ENCODE results near the gene ATAD2B.

The ATAD2B gene

DNA sequence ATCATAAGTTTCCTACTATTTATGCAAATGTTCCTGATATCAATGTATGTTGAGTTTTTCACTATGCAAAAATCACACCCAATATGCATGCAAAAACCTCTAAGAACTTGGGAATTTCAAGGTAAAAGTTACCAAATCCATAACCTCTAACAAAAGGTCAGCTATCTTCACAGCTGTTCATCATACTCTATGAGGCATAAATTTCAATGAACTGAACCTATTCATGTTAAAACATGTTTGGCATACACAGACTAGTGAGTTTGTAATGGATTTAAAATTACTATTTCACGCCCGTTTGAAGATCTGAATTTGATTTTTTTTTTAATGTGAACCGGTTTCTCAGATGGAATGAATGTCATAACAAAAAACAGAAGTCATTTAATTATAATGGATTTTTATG lies 100.2 kb downstream of the ATAD2B start:
- no peak for ATAC-seq
- TF ChIP-seq ZNF70 (CRISPR knock-in tag; IDR thresholded peaks at IDR 0.05) (no peak), ZNF565 (CRISPR knock-in tag; conservative IDR thresholded peaks at IDR 0.05; ENCODE audit: low read depth) (no peak), ZC3H10 (CRISPR knock-in tag; IDR thresholded peaks at IDR 0.05) (no peak), ESRRG (CRISPR knock-in tag; IDR thresholded peaks at IDR 0.05) (no peak), ISL1 (CRISPR knock-in tag; IDR thresholded peaks at IDR 0.05) (no peak), CREB5 (CRISPR knock-in tag; IDR thresholded peaks at IDR 0.05; ENCODE audit: low read depth) (no peak), ZNF8 (CRISPR knock-in tag; IDR thresholded peaks at IDR 0.05) (no peak), RARB (CRISPR knock-in tag; IDR thresholded peaks at IDR 0.05) (no peak)
- TF ChIP-seq, protein P1, sequence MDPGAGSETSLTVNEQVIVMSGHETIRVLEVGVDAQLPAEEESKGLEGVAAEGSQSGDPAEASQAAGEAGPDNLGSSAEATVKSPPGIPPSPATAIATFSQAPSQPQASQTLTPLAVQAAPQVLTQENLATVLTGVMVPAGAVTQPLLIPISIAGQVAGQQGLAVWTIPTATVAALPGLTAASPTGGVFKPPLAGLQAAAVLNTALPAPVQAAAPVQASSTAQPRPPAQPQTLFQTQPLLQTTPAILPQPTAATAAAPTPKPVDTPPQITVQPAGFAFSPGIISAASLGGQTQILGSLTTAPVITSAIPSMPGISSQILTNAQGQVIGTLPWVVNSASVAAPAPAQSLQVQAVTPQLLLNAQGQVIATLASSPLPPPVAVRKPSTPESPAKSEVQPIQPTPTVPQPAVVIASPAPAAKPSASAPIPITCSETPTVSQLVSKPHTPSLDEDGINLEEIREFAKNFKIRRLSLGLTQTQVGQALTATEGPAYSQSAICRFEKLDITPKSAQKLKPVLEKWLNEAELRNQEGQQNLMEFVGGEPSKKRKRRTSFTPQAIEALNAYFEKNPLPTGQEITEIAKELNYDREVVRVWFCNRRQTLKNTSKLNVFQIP (CRISPR knock-in tag; IDR thresholded peaks at IDR 0.05; ENCODE audit: borderline replicate concordance, low read depth), result no peak

DNA sequence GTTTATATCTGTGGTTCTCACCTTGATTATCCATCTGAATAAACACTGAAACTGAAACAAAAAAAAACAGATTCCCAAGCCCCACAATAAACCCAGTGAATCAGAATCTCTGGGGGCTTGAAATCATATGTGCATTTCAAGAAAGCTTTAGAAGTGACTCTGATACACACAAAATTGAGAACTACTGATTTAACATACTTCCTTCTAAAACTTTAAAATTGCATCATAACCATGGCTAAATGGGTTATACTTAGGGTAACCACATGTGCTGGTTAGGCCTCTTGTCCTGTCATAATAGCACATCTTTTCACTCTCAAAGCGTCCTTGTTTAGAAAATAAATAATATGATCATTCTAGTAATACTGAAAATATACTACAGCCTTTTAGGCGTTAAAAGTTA lies 100.9 kb downstream of the ATAD2B start:
- TF ChIP-seq RARB (CRISPR knock-in tag; IDR thresholded peaks at IDR 0.05), result no peak
- TF ChIP-seq, protein P2, sequence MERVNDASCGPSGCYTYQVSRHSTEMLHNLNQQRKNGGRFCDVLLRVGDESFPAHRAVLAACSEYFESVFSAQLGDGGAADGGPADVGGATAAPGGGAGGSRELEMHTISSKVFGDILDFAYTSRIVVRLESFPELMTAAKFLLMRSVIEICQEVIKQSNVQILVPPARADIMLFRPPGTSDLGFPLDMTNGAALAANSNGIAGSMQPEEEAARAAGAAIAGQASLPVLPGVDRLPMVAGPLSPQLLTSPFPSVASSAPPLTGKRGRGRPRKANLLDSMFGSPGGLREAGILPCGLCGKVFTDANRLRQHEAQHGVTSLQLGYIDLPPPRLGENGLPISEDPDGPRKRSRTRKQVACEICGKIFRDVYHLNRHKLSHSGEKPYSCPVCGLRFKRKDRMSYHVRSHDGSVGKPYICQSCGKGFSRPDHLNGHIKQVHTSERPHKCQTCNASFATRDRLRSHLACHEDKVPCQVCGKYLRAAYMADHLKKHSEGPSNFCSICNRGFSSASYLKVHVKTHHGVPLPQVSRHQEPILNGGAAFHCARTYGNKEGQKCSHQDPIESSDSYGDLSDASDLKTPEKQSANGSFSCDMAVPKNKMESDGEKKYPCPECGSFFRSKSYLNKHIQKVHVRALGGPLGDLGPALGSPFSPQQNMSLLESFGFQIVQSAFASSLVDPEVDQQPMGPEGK (CRISPR knock-in tag; IDR thresholded peaks at IDR 0.05; ENCODE audit: borderline replicate concordance), result no peak
- TF ChIP-seq TCF4 (CRISPR knock-in tag; IDR thresholded peaks at IDR 0.05; ENCODE audit: borderline replicate concordance), result no peak
- no peak for TF ChIP-seq CSDC2 (CRISPR knock-in tag; IDR thresholded peaks at IDR 0.05)
- TF ChIP-seq ZFP30 (CRISPR knock-in tag; IDR thresholded peaks at IDR 0.05), result no peak
- TF ChIP-seq TOX (CRISPR knock-in tag; IDR thresholded peaks at IDR 0.05; ENCODE audit: borderline replicate concordance), result no peak
- TF ChIP-seq TSHZ2 (CRISPR knock-in tag; IDR thresholded peaks at IDR 0.05), result no peak
- TF ChIP-seq ESRRG (CRISPR knock-in tag; IDR thresholded peaks at IDR 0.05), result no peak
- TF ChIP-seq ZNF565 (CRISPR knock-in tag; conservative IDR thresholded peaks at IDR 0.05; ENCODE audit: low read depth), result no peak
- TF ChIP-seq ZC3H10 (CRISPR knock-in tag; IDR thresholded peaks at IDR 0.05), result no peak
- TF ChIP-seq PPARA (CRISPR knock-in tag; IDR thresholded peaks at IDR 0.05; ENCODE audit: borderline replicate concordance), result no peak
- TF ChIP-seq BACH2 (CRISPR knock-in tag; IDR thresholded peaks at IDR 0.05; ENCODE audit: borderline replicate concordance), result no peak
- no peak for TF ChIP-seq CREB5 (CRISPR knock-in tag; IDR thresholded peaks at IDR 0.05; ENCODE audit: low read depth)
- TF ChIP-seq ARNTL (CRISPR knock-in tag; IDR thresholded peaks at IDR 0.05; ENCODE audit: borderline replicate concordance, low read depth), result no peak
- TF ChIP-seq ZNF70 (CRISPR knock-in tag; IDR thresholded peaks at IDR 0.05), result no peak
- no peak for TF ChIP-seq ISL1 (CRISPR knock-in tag; IDR thresholded peaks at IDR 0.05)
- TF ChIP-seq, protein P3, sequence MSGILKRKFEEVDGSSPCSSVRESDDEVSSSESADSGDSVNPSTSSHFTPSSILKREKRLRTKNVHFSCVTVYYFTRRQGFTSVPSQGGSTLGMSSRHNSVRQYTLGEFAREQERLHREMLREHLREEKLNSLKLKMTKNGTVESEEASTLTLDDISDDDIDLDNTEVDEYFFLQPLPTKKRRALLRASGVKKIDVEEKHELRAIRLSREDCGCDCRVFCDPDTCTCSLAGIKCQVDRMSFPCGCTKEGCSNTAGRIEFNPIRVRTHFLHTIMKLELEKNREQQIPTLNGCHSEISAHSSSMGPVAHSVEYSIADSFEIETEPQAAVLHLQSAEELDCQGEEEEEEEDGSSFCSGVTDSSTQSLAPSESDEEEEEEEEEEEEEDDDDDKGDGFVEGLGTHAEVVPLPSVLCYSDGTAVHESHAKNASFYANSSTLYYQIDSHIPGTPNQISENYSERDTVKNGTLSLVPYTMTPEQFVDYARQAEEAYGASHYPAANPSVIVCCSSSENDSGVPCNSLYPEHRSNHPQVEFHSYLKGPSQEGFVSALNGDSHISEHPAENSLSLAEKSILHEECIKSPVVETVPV (CRISPR knock-in tag; IDR thresholded peaks at IDR 0.05), result no peak
- TF ChIP-seq, protein P1 (CRISPR knock-in tag; IDR thresholded peaks at IDR 0.05; ENCODE audit: borderline replicate concordance, low read depth), result no peak
- no peak for TF ChIP-seq SNAI2 (CRISPR knock-in tag; IDR thresholded peaks at IDR 0.05)
- ATAC-seq, result no peak
